ENCODE data around the gene ABO.

ABO gene

GRCh38 chr9:133250741-133251170 is 24.2 kb downstream of the ABO start:
- H3K36me3 ChIP-seq: no peaks in the 10 kb centered on the region
- no peaks in the 10 kb centered on the region for H3K4me1 ChIP-seq
- no peak for DNase-seq
- peaks cover 7% of the 10 kb centered on the region for H3K27me3 ChIP-seq
- H3K9me3 ChIP-seq: no peaks in the 10 kb centered on the region
- TF ChIP-seq, protein P1, sequence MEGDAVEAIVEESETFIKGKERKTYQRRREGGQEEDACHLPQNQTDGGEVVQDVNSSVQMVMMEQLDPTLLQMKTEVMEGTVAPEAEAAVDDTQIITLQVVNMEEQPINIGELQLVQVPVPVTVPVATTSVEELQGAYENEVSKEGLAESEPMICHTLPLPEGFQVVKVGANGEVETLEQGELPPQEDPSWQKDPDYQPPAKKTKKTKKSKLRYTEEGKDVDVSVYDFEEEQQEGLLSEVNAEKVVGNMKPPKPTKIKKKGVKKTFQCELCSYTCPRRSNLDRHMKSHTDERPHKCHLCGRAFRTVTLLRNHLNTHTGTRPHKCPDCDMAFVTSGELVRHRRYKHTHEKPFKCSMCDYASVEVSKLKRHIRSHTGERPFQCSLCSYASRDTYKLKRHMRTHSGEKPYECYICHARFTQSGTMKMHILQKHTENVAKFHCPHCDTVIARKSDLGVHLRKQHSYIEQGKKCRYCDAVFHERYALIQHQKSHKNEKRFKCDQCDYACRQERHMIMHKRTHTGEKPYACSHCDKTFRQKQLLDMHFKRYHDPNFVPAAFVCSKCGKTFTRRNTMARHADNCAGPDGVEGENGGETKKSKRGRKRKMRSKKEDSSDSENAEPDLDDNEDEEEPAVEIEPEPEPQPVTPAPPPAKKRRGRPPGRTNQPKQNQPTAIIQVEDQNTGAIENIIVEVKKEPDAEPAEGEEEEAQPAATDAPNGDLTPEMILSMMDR (IDR thresholded peaks at IDR 0.05; ENCODE audit: low read depth, low read length): no peak
- H3K4me3 ChIP-seq (ENCODE audit: low read depth, low read length): no peak overlapping the region

DNA sequence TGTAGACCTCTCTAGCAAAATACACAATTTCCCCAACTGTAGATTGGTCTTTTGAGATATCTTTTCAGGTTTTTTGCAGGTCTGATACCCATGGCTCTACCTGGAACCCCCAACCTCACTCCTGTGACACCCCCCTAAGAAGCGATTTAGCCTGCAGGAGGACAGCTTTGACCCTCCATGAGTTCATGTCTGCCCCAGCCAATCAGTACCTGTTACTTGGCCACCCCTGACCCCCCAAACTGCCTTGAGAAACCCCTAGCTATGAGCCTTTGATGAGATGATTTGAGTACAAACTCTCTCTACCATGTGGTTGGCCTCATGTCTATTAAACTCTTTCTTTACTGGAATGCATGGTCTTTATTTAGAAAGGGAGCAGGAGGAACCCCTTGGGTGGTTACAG is 25.7 kb downstream of the ABO start:
- H3K4me1 ChIP-seq: no peaks in the 10 kb centered on the region
- no peaks in the 10 kb centered on the region for H3K9me3 ChIP-seq
- H3K27me3 ChIP-seq: peaks cover 7% of the 10 kb centered on the region
- TF ChIP-seq, protein P1 (IDR thresholded peaks at IDR 0.05; ENCODE audit: low read depth, low read length): no peak
- H3K36me3 ChIP-seq: no peaks in the 10 kb centered on the region
- DNase-seq: no peak
- no peak overlapping the region for H3K4me3 ChIP-seq (ENCODE audit: low read depth, low read length)

DNA sequence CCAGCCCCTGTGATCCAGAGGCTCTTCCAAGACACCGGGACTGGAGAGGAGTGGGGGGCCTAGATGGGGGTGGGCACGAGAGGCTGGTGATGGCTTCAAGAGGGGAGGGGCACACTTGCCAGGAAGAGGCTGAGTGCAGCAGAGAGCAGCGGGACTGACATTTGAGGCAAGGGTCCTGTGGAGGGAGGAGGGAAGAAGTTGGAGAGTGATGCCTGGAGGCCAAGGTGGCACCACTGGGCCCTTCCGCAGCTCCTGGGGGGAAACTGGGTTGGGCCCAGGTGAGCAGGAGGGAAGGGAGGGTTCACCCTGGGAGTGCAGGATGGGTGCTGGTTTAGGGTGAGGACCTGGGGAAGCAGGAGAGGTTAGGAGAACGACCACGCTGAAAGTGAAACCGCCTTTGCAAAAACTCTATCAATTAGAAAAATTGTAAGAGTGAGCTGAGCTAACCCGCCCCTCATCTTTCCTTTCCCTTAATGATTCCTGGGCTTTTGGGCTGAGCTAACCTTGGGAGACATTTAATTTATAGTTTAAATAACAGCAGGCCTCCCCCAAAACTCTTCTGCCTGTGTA is 26.2 kb downstream of the ABO start:
- DNase-seq: no peak
- H3K36me3 ChIP-seq: no peaks in the 10 kb centered on the region
- H3K27me3 ChIP-seq: peaks cover 7% of the 10 kb centered on the region
- TF ChIP-seq, protein P1 (IDR thresholded peaks at IDR 0.05; ENCODE audit: low read depth, low read length): no peak
- H3K4me3 ChIP-seq (ENCODE audit: low read depth, low read length): no peak overlapping the region
- H3K4me1 ChIP-seq: no peaks in the 10 kb centered on the region
- no peaks in the 10 kb centered on the region for H3K9me3 ChIP-seq

DNA sequence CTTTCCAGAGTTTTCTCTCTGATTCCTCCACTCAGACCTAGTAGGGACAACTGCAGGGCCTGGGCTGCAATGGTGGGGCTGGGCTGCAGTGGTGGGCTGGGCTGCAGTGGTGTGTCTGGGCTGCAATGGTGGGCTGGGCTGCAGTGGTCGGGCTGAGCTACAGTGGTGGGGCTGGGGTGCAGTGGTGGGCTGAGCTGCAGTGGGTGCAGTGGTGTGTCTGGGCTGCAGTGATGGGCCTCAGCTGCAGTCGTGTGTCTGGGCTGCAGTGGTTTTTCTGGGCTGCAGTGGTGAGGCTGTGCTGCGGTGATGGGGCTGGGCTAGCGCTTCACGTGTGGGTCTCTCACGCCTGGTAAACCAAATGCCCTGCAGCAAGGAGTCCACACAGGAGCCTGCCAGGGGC is 27.4 kb downstream of the ABO start:
- Histone ChIP-seq H3K4me1 (no peaks in the 10 kb centered on the region), H3K27me3 (peaks cover 7% of the 10 kb centered on the region), H3K36me3 (no peaks in the 10 kb centered on the region), H3K4me3 (ENCODE audit: low read depth, low read length) (no peak overlapping the region), H3K9me3 (no peaks in the 10 kb centered on the region)
- TF ChIP-seq, protein P1 (IDR thresholded peaks at IDR 0.05; ENCODE audit: low read depth, low read length): no peak
- no peak for DNase-seq

- TF ChIP-seq, protein P1 (IDR thresholded peaks at IDR 0.05; ENCODE audit: low read depth, low read length): no peak
- Histone ChIP-seq H3K9me3 (no peaks in the 10 kb centered on the region), H3K27me3 (peaks cover 7% of the 10 kb centered on the region), H3K4me1 (no peaks in the 10 kb centered on the region), H3K4me3 (ENCODE audit: low read depth, low read length) (no peak overlapping the region), H3K36me3 (no peaks in the 10 kb centered on the region)
- no peak for DNase-seq
Measured at GRCh38 chr9:133246991-133247390, 28.0 kb downstream of the ABO start.

GRCh38 chr9:133246562-133246961 is 28.4 kb downstream of the ABO start:
- peaks cover 7% of the 10 kb centered on the region for H3K27me3 ChIP-seq
- H3K4me1 ChIP-seq: no peaks in the 10 kb centered on the region
- no peak for DNase-seq
- H3K9me3 ChIP-seq: no peaks in the 10 kb centered on the region
- no peak overlapping the region for H3K4me3 ChIP-seq (ENCODE audit: low read depth, low read length)
- no peaks in the 10 kb centered on the region for H3K36me3 ChIP-seq
- TF ChIP-seq, protein P1 (IDR thresholded peaks at IDR 0.05; ENCODE audit: low read depth, low read length): no peak
